H1 (cell line): Measurements from ENCODE around the gene GON4L. TPM values are rescaled to one million over a fixed set of nuclear protein-coding genes. Genes with fewer than 3 reads are reported as not detected.

Source experiments
- BCL11A ChIP-seq, 2 experiments: IDR thresholded peaks; one replicate each; pipeline ENCODE4 v1.6.1; 2011; ENCODE audit warnings: low read depth in 2 of 2, low read length in 2 of 2, mild to moderate bottlenecking in 2 of 2
- CHD7 ChIP-seq: fragments of 300-600 bp; sonication (generic); IDR thresholded peaks from 2 replicates; pipeline ENCODE4 v1.7.1; 2012; ENCODE audit warnings: low read length, moderate library complexity, mild to moderate bottlenecking, inconsistent platforms; ENCODE audit not compliant: insufficient replicate concordance
- EP300 ChIP-seq, 2 experiments: IDR thresholded peaks; 1 replicate in 1 of 2; 2 replicates in 1 of 2; pipeline ENCODE4 v1.6.1; 2011 to 2012; ENCODE audit warnings: low read depth in 2 of 2, low read length in 2 of 2, mild to moderate bottlenecking in 2 of 2, borderline replicate concordance in 1 of 2, inconsistent platforms in 1 of 2, moderate library complexity in 1 of 2
- GABPA ChIP-seq: IDR thresholded peaks from 2 replicates; pipeline ENCODE4 v1.6.1; 2011; ENCODE audit warnings: mild to moderate bottlenecking, low read length, moderate library complexity, borderline replicate concordance; ENCODE audit not compliant: insufficient read depth
- NRF1 ChIP-seq: IDR thresholded peaks from 2 replicates; pipeline ENCODE4 v1.6.1; 2011; ENCODE audit warnings: mild to moderate bottlenecking, low read depth, low read length, improper control_type of control experiment
- RFX5 ChIP-seq: IDR thresholded peaks from 2 replicates; pipeline ENCODE4 v1.6.1; 2011; ENCODE audit warnings: low read depth, low read length, improper control_type of control experiment, borderline replicate concordance
- TEAD4 ChIP-seq: IDR thresholded peaks from 2 replicates; pipeline ENCODE4 v1.6.1; 2012; ENCODE audit warnings: low read depth, low read length, inconsistent platforms, mixed read lengths
- polyA plus RNA-seq, 7 experiments: library from polyadenylated mRNA; depleted of rRNA in 3 of 7; stranded (reverse) in 5 of 7; unstranded in 2 of 7; fragments of >200 nt in 5 of 7; fragments of 200-250 nt in 2 of 7; gene quantifications; 1 replicate in 5 of 7; 2 replicates in 1 of 7; 4 replicates in 1 of 7; pipeline versions ENCODE4 v1.2.1 to v1.2.3, GENCODE V29; 2011 to 2013; ENCODE audit warnings: missing spikeins in 2 of 7, mixed read lengths in 2 of 7
- total RNA-seq: library from RNA; stranded (reverse); fragmentation: NEBNext Ultra II Directional; extraction: Animal tissue kit (Norgen Biotek cat#: 25700); gene quantifications from 2 replicates; pipeline ENCODE4 v1.2.1, GENCODE V29; 2021

Gene GON4L
- total and polyA plus RNA-seq, 2 of the 8 experiments (the other 6 are each of a cell fraction or from before 2014, with no cell fraction given) = 26.2 to 52.1 TPM

GRCh38 chr1:155794605-155795245 is 62.3 kb downstream of the GON4L start (continued):
- TF ChIP-seq CHD7 (no peak), RFX5 (no peak), EP300 (IDR thresholded peaks at IDR 0.05; ENCODE audit: borderline replicate concordance in 1 of 2, low read depth in 2 of 2, low read length in 2 of 2) (no peak), BCL11A (IDR thresholded peaks at IDR 0.05; ENCODE audit: low read depth in 2 of 2, low read length in 2 of 2) (no peak), NRF1 (no peak), GABPA (no peak), TEAD4 (no peak)
